Measurements from ENCODE around the gene POU4F2.
"Not testable (repeated sequence)": the region's sequence is repeated elsewhere in the genome, so short reads cannot be mapped to it uniquely, and the experiment has no call there.

The POU4F2 gene

DNA sequence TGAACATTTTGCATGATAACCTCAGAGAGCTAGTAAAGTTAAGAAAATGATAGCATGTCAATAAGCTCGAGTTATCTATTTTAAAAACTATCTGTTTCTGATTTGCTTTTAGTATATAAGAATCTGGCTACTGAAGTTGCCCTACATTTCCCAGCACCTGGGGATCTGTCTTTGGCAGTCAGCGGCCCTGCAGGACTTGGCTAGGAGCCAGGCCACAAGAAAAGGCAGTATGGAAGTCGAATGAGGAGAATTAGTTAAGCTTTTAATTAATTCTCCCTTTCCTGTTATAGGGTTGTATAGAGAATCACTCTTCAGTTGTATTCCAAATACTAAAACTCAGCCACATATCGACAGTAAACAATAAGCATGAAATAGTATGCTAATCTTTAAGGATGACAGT lies 22.7 kb downstream of the POU4F2 start:
- Histone ChIP-seq H3F3A (ENCODE audit: low read depth) (no peaks in the 10 kb centered on the region), H3K4me2 (ENCODE audit: low read depth, low read length, poor library complexity, severe bottlenecking) (no peak overlapping the region), H3K9me3 (ENCODE audit: insufficient read depth, low read depth, low read length) (no peaks in the 10 kb centered on the region), H3K9me2 (replicated peaks; ENCODE audit: low read depth, low read length) (no peaks in the 10 kb centered on the region), H3K79me2 (ENCODE audit: insufficient read depth, low read length) (no peaks in the 10 kb centered on the region), H2AFZ (ENCODE audit: low read length) (no peak overlapping the region), H4K20me1 (ENCODE audit: insufficient read depth, low read length, poor library complexity, severe bottlenecking) (no peaks in the 10 kb centered on the region), H3K36me3 (ENCODE audit: insufficient read depth, low read length) (no peaks in the 10 kb centered on the region), H3K4me1 (ENCODE audit: insufficient read depth, low read length, poor library complexity, severe bottlenecking) (no peaks in the 10 kb centered on the region), H3K4me3 (ENCODE audit: low read length, poor library complexity, severe bottlenecking) (no peak overlapping the region), H3K9ac (ENCODE audit: low read depth, low read length, poor library complexity, severe bottlenecking) (no peak overlapping the region), H3K27me3 (ENCODE audit: insufficient read depth, low read length, poor library complexity, severe bottlenecking) (no peaks in the 10 kb centered on the region)
- TF ChIP-seq, protein P1, sequence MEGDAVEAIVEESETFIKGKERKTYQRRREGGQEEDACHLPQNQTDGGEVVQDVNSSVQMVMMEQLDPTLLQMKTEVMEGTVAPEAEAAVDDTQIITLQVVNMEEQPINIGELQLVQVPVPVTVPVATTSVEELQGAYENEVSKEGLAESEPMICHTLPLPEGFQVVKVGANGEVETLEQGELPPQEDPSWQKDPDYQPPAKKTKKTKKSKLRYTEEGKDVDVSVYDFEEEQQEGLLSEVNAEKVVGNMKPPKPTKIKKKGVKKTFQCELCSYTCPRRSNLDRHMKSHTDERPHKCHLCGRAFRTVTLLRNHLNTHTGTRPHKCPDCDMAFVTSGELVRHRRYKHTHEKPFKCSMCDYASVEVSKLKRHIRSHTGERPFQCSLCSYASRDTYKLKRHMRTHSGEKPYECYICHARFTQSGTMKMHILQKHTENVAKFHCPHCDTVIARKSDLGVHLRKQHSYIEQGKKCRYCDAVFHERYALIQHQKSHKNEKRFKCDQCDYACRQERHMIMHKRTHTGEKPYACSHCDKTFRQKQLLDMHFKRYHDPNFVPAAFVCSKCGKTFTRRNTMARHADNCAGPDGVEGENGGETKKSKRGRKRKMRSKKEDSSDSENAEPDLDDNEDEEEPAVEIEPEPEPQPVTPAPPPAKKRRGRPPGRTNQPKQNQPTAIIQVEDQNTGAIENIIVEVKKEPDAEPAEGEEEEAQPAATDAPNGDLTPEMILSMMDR (conservative IDR thresholded peaks at IDR 0.05; ENCODE audit: low read length) = no peak
- TF ChIP-seq EZH2phosphoT487 (IDR thresholded peaks at IDR 0.05; ENCODE audit: borderline replicate concordance) = no peak

DNA sequence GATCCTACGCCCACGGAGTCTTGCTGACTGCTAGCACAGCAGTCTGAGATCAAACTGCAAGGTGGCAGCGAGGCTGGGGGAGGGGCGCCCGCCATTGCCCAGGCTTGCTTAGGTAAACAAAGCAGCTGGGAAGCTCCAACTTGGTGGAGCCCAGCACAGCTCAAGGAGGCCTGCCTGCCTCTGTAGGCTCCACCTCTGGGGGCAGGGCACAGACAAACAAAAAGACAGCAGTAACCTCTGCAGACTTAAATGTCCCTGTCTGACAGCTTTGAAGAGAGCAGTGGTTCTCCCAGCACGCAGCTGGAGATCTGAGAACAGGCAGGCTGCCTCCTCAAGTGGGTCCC lies 25.2 kb downstream of the POU4F2 start:
- H3F3A ChIP-seq (ENCODE audit: low read depth); H3K27me3 ChIP-seq (ENCODE audit: insufficient read depth, low read length, poor library complexity, severe bottlenecking); H3K9me3 ChIP-seq (ENCODE audit: insufficient read depth, low read depth, low read length): not testable (repeated sequence)

DNA sequence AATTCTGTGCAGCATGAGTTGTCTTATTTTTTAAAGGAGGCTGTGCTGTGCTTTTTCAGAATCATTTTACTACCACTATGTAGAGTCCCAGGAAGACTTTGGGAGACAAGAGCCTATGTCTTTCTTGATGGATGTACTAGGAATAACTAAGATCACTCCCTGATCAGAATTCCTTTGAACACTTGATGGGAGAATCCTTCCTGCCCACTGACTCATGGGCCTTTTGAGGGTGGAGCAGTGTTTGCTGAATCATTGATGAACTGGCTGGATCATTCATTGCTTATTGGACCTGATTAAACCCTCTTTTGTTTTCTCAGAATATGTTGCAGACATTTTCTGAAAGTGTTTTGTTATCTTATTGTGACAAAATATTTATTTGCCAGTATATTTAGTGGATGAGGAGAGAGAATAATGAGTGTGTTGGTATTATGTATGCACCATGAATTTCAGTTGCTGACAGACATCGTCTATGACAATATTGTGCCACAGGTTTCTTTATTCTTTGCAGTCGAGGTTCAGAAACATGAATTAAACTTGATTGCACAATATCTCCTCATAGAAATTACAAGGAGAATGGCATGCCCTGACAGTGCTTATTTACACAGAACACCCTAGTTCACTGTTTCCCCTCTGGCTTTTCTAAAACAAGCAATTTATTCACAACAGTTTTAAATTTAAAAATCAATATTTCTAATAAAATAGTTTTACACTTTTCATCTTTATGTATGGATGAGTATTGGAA lies 36.3 kb downstream of the POU4F2 start:
- no peaks in the 10 kb centered on the region for H3K36me3 ChIP-seq (ENCODE audit: insufficient read depth, low read length)

More for the DNA sequence above, 25.2 kb downstream of the POU4F2 start:
- H3K36me3 ChIP-seq (ENCODE audit: insufficient read depth, low read length); H4K20me1 ChIP-seq (ENCODE audit: insufficient read depth, low read length, poor library complexity, severe bottlenecking); H3K9ac ChIP-seq (ENCODE audit: low read depth, low read length, poor library complexity, severe bottlenecking); H3K79me2 ChIP-seq (ENCODE audit: insufficient read depth, low read length); H3K4me2 ChIP-seq (ENCODE audit: low read depth, low read length, poor library complexity, severe bottlenecking); H3K4me1 ChIP-seq (ENCODE audit: insufficient read depth, low read length, poor library complexity, severe bottlenecking); H3K4me3 ChIP-seq (ENCODE audit: low read length, poor library complexity, severe bottlenecking); H2AFZ ChIP-seq (ENCODE audit: low read length); H3K9me2 ChIP-seq (replicated peaks; ENCODE audit: low read depth, low read length): not testable (repeated sequence)

More for the DNA sequence above, 36.3 kb downstream of the POU4F2 start:
- Histone ChIP-seq H3K4me3 (ENCODE audit: low read length, poor library complexity, severe bottlenecking) (no peak overlapping the region), H3K9ac (ENCODE audit: low read depth, low read length, poor library complexity, severe bottlenecking) (no peak overlapping the region), H3K79me2 (ENCODE audit: insufficient read depth, low read length) (no peaks in the 10 kb centered on the region), H3K9me2 (replicated peaks; ENCODE audit: low read depth, low read length) (no peaks in the 10 kb centered on the region), H4K20me1 (ENCODE audit: insufficient read depth, low read length, poor library complexity, severe bottlenecking) (no peaks in the 10 kb centered on the region), H3K4me1 (ENCODE audit: insufficient read depth, low read length, poor library complexity, severe bottlenecking) (no peaks in the 10 kb centered on the region), H3K9me3 (ENCODE audit: insufficient read depth, low read depth, low read length) (no peaks in the 10 kb centered on the region), H2AFZ (ENCODE audit: low read length) (no peak overlapping the region), H3K4me2 (ENCODE audit: low read depth, low read length, poor library complexity, severe bottlenecking) (no peak overlapping the region), H3K27me3 (ENCODE audit: insufficient read depth, low read length, poor library complexity, severe bottlenecking) (no peaks in the 10 kb centered on the region), H3F3A (ENCODE audit: low read depth) (no peaks in the 10 kb centered on the region)
- TF ChIP-seq, protein P1 (conservative IDR thresholded peaks at IDR 0.05; ENCODE audit: low read length) = no peak
- TF ChIP-seq EZH2phosphoT487 (IDR thresholded peaks at IDR 0.05; ENCODE audit: borderline replicate concordance) = no peak

All from Loucy (cell line).